Thyroid gland (tissue), 4 donors: ENCODE data around the gene DGCR2. TPM values are rescaled to one million over a fixed set of nuclear protein-coding genes. Genes with fewer than 3 reads are reported as not detected.

Experiments used
- DNase-seq, 2 donors: peaks; one replicate each; pipeline ENCODE4 v3.0.0-alpha.2; 2019
- H3K27ac ChIP-seq, 3 donors: fragments of 200-600 bp; sonication (generic); 1 replicate in 2 of 3; 2 replicates in 1 of 3; pipeline ENCODE4 v1.5.1; 2016 to 2019; ENCODE audit warnings: mild to moderate bottlenecking in 1 of 3, moderate library complexity in 1 of 3
- H3K27me3 ChIP-seq: fragments of 200-600 bp; sonication (generic); one replicate; pipeline ENCODE4 v1.5.1; 2019
- H3K36me3 ChIP-seq, 2 donors: fragments of 200-600 bp; sonication (generic); one replicate each; pipeline ENCODE4 v1.5.1; 2016 to 2019
- H3K4me1 ChIP-seq, 2 donors: fragments of 200-600 bp; sonication (generic); one replicate each; pipeline ENCODE4 v1.5.1; 2017 to 2019
- H3K4me3 ChIP-seq, 3 donors: fragments of 200-600 bp; sonication (generic); replicated peaks in 1 of 3; 1 replicate in 2 of 3; 2 replicates in 1 of 3; pipeline ENCODE4 v1.5.1; 2016; ENCODE audit warnings: mild to moderate bottlenecking in 1 of 3
- H3K9me3 ChIP-seq: fragments of 200-600 bp; sonication (generic); one replicate; pipeline ENCODE4 v1.5.1; 2017
- CTCF ChIP-seq, 6 experiments: fragments of 200-600 bp in 3 of 6; fragments of 450-650 bp in 3 of 6; sonication (generic) in 3 of 6; IDR thresholded peaks; one replicate each; pipeline ENCODE4 v1.5.1; 2016 to 2019; ENCODE audit warnings: antibody characterized with exemption in 6 of 6, mild to moderate bottlenecking in 2 of 6, inconsistent platforms in 1 of 6, moderate library complexity in 1 of 6
- POLR2A ChIP-seq, 2 donors: fragments of 450-650 bp; IDR thresholded peaks; one replicate each; pipeline ENCODE4 v1.6.1; 2017; ENCODE audit warnings: antibody characterized with exemption in 2 of 2, mild to moderate bottlenecking in 2 of 2, moderate library complexity in 1 of 2
- WGBS, 2 donors: methylation state at CpG; one replicate each; pipeline ENCODE4 v1.1.5; 2017; 5-methylcytosine and 5-hydroxymethylcytosine counted together
- intact Hi-C: fragments of 100-400 bp; cut with DNase I; formaldehyde crosslinking; loops from one replicate; pipeline ENCODE4 v1.15.1; 2023
- total RNA-seq, 4 donors: library from RNA; depleted of rRNA; stranded (reverse); fragments of >200 nt; gene quantifications; one replicate each; pipeline ENCODE4 v1.2.3, GENCODE V29; 2016

Gene DGCR2
- total RNA-seq, 4 donors from 2014 or later: 49.3 to 106 (median 86.9) TPM

GRCh38 chr22:19113429-19113828 is 8.8 kb downstream of the DGCR2 start:
- Histone ChIP-seq H3K4me1 (peaks cover 41 to 65% of the 10 kb centered on the region in 2 donors), H3K4me3 (no peak overlapping the region), H3K9me3 (no peaks in the 10 kb centered on the region), H3K27ac (no peak overlapping the region), H3K27me3 (no peaks in the 10 kb centered on the region), H3K36me3 (no peaks in the 10 kb centered on the region)
- DNase-seq: no peak
- TF ChIP-seq POLR2A (IDR thresholded peaks at IDR 0.05): no peak
- no peak for TF ChIP-seq CTCF (IDR thresholded peaks at IDR 0.05)
- intact Hi-C loops: no loop called here
- WGBS, 2 donors: 98 to 99% methylated on average over 5 of the region's 5 CpGs

GRCh38 chr22:19111584-19111983 is 10.6 kb downstream of the DGCR2 start:
- no peaks in the 10 kb centered on the region for H3K9me3 ChIP-seq
- DNase-seq: no peak
- intact Hi-C loops: no loop called here
- TF ChIP-seq POLR2A (IDR thresholded peaks at IDR 0.05) (no peak), CTCF (IDR thresholded peaks at IDR 0.05) (no peak)
- H3K27me3 ChIP-seq: no peaks in the 10 kb centered on the region
- H3K4me3 ChIP-seq: no peak overlapping the region
- H3K36me3 ChIP-seq: no peaks in the 10 kb centered on the region
- WGBS, 2 donors: 41 to 78% methylated on average over 3 of the region's 3 CpGs
- peaks cover 24 to 53% of the 10 kb centered on the region in 2 donors for H3K4me1 ChIP-seq
- peak overlapping the region in 1 of 3 donors; percentile 9 for H3K27ac ChIP-seq

GRCh38 chr22:19111140-19111539 is 11.1 kb downstream of the DGCR2 start:
- Histone ChIP-seq H3K9me3 (no peaks in the 10 kb centered on the region), H3K4me1 (peaks cover 24 to 53% of the 10 kb centered on the region in 2 donors), H3K36me3 (no peaks in the 10 kb centered on the region), H3K27ac (peak overlapping the region in 1 of 3 donors; percentile 9), H3K27me3 (no peaks in the 10 kb centered on the region), H3K4me3 (no peak overlapping the region)
- TF ChIP-seq CTCF (IDR thresholded peaks at IDR 0.05) (no peak), POLR2A (IDR thresholded peaks at IDR 0.05) (no peak)
- WGBS, 2 donors: 87 to 88% methylated on average over 3 of the region's 3 CpGs
- no peak for DNase-seq
- intact Hi-C loops: no loop called here

- Histone ChIP-seq H3K4me3 (no peak overlapping the region), H3K27me3 (no peaks in the 10 kb centered on the region), H3K27ac (peak overlapping the region in 2 of 3 donors; percentile 9 to 43), H3K36me3 (no peaks in the 10 kb centered on the region), H3K4me1 (peaks cover 24 to 57% of the 10 kb centered on the region in 2 donors), H3K9me3 (no peaks in the 10 kb centered on the region)
- no peak for TF ChIP-seq CTCF (IDR thresholded peaks at IDR 0.05)
- no peak for TF ChIP-seq POLR2A (IDR thresholded peaks at IDR 0.05)
- intact Hi-C loops: no loop called here
- no peak for DNase-seq
Measured at GRCh38 chr22:19110646-19111045, 11.6 kb downstream of the DGCR2 start.

- 24 to 83% methylated on average over 4 of the region's 4 CpGs for WGBS, 2 donors
- TF ChIP-seq POLR2A (IDR thresholded peaks at IDR 0.05) (no peak), CTCF (IDR thresholded peaks at IDR 0.05) (no peak)
- H3K27me3 ChIP-seq: no peaks in the 10 kb centered on the region
- H3K4me3 ChIP-seq: no peak overlapping the region
- peak overlapping the region in 2 of 3 donors; percentile 43 to 68 for H3K27ac ChIP-seq
- intact Hi-C loops: no loop called here
- H3K4me1 ChIP-seq: peaks cover 24 to 55% of the 10 kb centered on the region in 2 donors
- no peaks in the 10 kb centered on the region for H3K36me3 ChIP-seq
- no peak for DNase-seq
- H3K9me3 ChIP-seq: no peaks in the 10 kb centered on the region
Measured at GRCh38 chr22:19110064-19110458, 12.2 kb downstream of the DGCR2 start.
